PC-9 (cell line): ENCODE measurements around the gene KCNAB2. TPM values are rescaled to one million over a fixed set of nuclear protein-coding genes. Genes with fewer than 3 reads are reported as not detected.

Experiments
- BruUV-seq: library from RNA; stranded (reverse); fragments of 400-500 nt; replicated peaks from 2 replicates; lab custom pipeline; 2021; lab: Mats Ljungman, UMichigan
- CTCF ChIA-PET: fragments of 300-600 bp; sonication (Branson Sonifier 250); formaldehyde crosslinking; loops from one replicate; lab custom pipeline; 2022; ENCODE audit warnings: antibody characterized with exemption; lab: Charles Lee
- POLR2A ChIA-PET: fragments of 300-600 bp; sonication (Branson Sonifier 250); formaldehyde crosslinking; loops from one replicate; lab custom pipeline; 2022; ENCODE audit warnings: antibody characterized with exemption; ENCODE audit not compliant: unreplicated experiment; lab: Charles Lee
- DNase-seq, 2 experiments: peaks; one replicate each; pipeline versions ENCODE4 v3.0.0 to v3.0.0-alpha.2; 2015 to 2022; ENCODE audit warnings: mixed read lengths in 1 of 2
- H2AFZ ChIP-seq: fragments of 200-600 bp; sonication (generic); 2 replicates; pipeline ENCODE4 v1.8.1; 2017; ENCODE audit warnings: antibody characterized with exemption
- H3F3A ChIP-seq: fragments of 200-600 bp; sonication (generic); 2 replicates; pipeline ENCODE4 v1.8.1; 2017; ENCODE audit warnings: antibody characterized with exemption, mild to moderate bottlenecking, low read depth; ENCODE audit not compliant: insufficient read depth
- H3K27ac ChIP-seq: fragments of 200-600 bp; sonication (generic); 2 replicates; pipeline ENCODE4 v1.6.1; 2016; ENCODE audit warnings: mixed run types
- H3K27me3 ChIP-seq: fragments of 200-600 bp; sonication (generic); 2 replicates; pipeline ENCODE4 v1.6.1; 2016; ENCODE audit warnings: low read depth, mixed run types; ENCODE audit not compliant: insufficient read depth
- H3K36me3 ChIP-seq: fragments of 200-600 bp; sonication (generic); 2 replicates; pipeline ENCODE4 v1.6.1; 2016; ENCODE audit warnings: low read depth, mixed run types
- H3K4me1 ChIP-seq: fragments of 200-600 bp; sonication (generic); replicated peaks from 2 replicates; pipeline ENCODE4 v1.6.1; 2016; ENCODE audit warnings: mixed run types; ENCODE audit not compliant: insufficient read depth
- H3K4me2 ChIP-seq: fragments of 200-600 bp; sonication (generic); 2 replicates; pipeline ENCODE4 v1.6.1; 2017; ENCODE audit warnings: mixed run types
- H3K4me3 ChIP-seq: fragments of 200-600 bp; sonication (generic); 2 replicates; pipeline ENCODE4 v1.6.1; 2016; ENCODE audit warnings: mixed run types
- H3K79me2 ChIP-seq: fragments of 200-600 bp; sonication (generic); 2 replicates; pipeline ENCODE4 v1.6.1; 2017; ENCODE audit warnings: low read depth, mixed run types
- H3K9me2 ChIP-seq: fragments of 200-600 bp; sonication (generic); 2 replicates; pipeline ENCODE4 v1.8.1; 2017; ENCODE audit warnings: mild to moderate bottlenecking; ENCODE audit not compliant: insufficient read depth
- H3K9me3 ChIP-seq: fragments of 200-600 bp; sonication (generic); 2 replicates; pipeline ENCODE4 v1.8.1; 2016; ENCODE audit warnings: low read depth; ENCODE audit not compliant: insufficient read depth
- H4K20me1 ChIP-seq: fragments of 200-600 bp; sonication (generic); 2 replicates; pipeline ENCODE4 v1.8.1; 2017; ENCODE audit not compliant: insufficient read depth
- EZH2 ChIP-seq: fragments of 200-600 bp; sonication (generic); IDR thresholded peaks from 2 replicates; pipeline ENCODE4 v1.8.0; 2017; ENCODE audit warnings: antibody characterized with exemption, low read depth
- intact Hi-C: fragments of 100-400 bp; cut with micrococcal nuclease; formaldehyde crosslinking; loops from one replicate; pipeline ENCODE4 v1.10.0; 2022; ENCODE audit not compliant: unreplicated experiment
- total RNA-seq: library from RNA; stranded (reverse); gene quantifications from 2 replicates; pipeline ENCODE4 v1.2.3, GENCODE V29; 2021
- TF ChIP-seq, protein P1 (sequence below): fragments of 200-600 bp; sonication (generic); conservative IDR thresholded peaks from 2 replicates; pipeline ENCODE4 v1.6.1; 2017; ENCODE audit warnings: mixed run types, antibody characterized with exemption, mild to moderate bottlenecking, moderate library complexity

Gene KCNAB2
- total RNA-seq, 1 experiment from 2014 or later = 19.6 TPM

DNA sequence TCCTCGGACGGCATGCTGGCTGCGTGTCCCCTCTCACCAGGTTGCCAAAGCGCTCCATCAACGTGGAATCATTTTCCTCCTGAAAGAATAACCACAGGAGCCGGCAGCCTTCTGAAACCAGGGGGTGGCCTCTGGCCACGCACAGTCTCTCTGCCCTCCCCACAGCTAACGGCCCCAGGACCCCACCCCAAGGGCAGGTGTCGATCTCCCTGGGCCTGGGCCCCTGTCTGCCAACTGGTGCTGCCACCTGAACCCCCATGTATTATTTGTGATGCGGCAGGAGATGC, 46.1 kb downstream of the KCNAB2 start:
- Histone ChIP-seq H3K4me1 (no peaks in the 10 kb centered on the region), H3K9me2 (no peaks in the 10 kb centered on the region), H3K27me3 (peaks cover 6% of the 10 kb centered on the region; the same call in 1 of the 2 replicates), H4K20me1 (no peaks in the 10 kb centered on the region), H2AFZ (no peak overlapping the region), H3K4me2 (no peak overlapping the region), H3K9me3 (no peaks in the 10 kb centered on the region), H3K27ac (no peak overlapping the region), H3F3A (no peaks in the 10 kb centered on the region), H3K36me3 (no peaks in the 10 kb centered on the region), H3K79me2 (no peaks in the 10 kb centered on the region), H3K4me3 (no peak overlapping the region)
- POLR2A ChIA-PET = no interaction called here
- CTCF ChIA-PET = no interaction called here
- no peak for DNase-seq
- BruUV-seq = no TSS peak
- no peak for TF ChIP-seq EZH2
- TF ChIP-seq, protein P1, sequence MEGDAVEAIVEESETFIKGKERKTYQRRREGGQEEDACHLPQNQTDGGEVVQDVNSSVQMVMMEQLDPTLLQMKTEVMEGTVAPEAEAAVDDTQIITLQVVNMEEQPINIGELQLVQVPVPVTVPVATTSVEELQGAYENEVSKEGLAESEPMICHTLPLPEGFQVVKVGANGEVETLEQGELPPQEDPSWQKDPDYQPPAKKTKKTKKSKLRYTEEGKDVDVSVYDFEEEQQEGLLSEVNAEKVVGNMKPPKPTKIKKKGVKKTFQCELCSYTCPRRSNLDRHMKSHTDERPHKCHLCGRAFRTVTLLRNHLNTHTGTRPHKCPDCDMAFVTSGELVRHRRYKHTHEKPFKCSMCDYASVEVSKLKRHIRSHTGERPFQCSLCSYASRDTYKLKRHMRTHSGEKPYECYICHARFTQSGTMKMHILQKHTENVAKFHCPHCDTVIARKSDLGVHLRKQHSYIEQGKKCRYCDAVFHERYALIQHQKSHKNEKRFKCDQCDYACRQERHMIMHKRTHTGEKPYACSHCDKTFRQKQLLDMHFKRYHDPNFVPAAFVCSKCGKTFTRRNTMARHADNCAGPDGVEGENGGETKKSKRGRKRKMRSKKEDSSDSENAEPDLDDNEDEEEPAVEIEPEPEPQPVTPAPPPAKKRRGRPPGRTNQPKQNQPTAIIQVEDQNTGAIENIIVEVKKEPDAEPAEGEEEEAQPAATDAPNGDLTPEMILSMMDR = no peak
- intact Hi-C loops = no loop called here

DNA sequence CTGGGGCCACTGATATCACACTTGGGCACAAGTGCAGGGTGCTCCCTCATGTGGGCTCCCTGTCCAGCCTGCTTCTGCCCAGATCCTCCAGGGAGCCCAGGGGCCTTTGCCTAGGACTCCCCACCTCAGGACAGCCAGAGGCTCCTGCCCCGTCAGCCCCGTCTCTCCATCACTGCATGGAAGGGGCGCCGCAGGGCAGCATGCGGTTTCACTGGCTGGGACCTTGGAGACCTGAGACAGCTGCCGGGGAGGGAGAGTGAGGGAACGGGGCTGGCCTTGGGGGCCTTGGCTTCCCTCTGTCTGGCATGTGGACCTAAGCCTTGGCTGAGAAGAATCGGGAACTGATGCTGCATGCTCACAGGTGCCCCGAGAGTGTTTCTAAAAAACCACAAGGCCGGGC, 46.5 kb downstream of the KCNAB2 start:
- intact Hi-C loops = no loop called here
- H3F3A ChIP-seq = no peaks in the 10 kb centered on the region
- no peak for DNase-seq
- no TSS peak for BruUV-seq
- H3K27me3 ChIP-seq = peaks cover 6% of the 10 kb centered on the region; the same call in 1 of the 2 replicates
- CTCF ChIA-PET = no interaction called here
- no peak overlapping the region for H2AFZ ChIP-seq
- H3K27ac ChIP-seq = no peak overlapping the region
- TF ChIP-seq, protein P1 = no peak
- no peak for TF ChIP-seq EZH2
- H3K9me3 ChIP-seq = no peaks in the 10 kb centered on the region
- H3K4me1 ChIP-seq = no peaks in the 10 kb centered on the region
- no peaks in the 10 kb centered on the region for H3K9me2 ChIP-seq
- no peaks in the 10 kb centered on the region for H3K36me3 ChIP-seq
- POLR2A ChIA-PET = no interaction called here
- H4K20me1 ChIP-seq = no peaks in the 10 kb centered on the region
- no peak overlapping the region for H3K4me3 ChIP-seq
- H3K79me2 ChIP-seq = no peaks in the 10 kb centered on the region
- H3K4me2 ChIP-seq = no peak overlapping the region

DNA sequence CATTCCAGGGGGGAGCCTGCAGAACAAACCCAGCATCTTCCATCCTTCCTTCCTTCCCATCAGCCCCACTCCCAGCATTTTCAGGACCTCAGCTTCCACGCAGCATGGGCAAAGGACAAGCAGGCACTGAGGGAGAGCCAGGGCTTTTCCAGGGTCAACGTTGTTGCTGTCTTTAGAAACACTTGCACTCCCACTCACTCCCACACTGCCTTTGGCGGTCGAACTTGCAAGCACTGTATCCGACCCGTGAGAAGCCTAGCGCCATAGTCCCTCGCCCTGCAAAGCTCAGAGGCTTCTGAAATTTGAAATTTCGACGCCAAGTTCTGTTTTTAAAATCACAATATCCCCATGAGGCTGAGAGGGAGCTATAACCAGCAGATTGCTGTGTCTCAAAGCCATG, 47.4 kb downstream of the KCNAB2 start:
- no peaks in the 10 kb centered on the region for H4K20me1 ChIP-seq
- H3K9me3 ChIP-seq = no peaks in the 10 kb centered on the region
- H3K79me2 ChIP-seq = no peaks in the 10 kb centered on the region
- H3K4me2 ChIP-seq = no peak overlapping the region
- no peaks in the 10 kb centered on the region for H3K9me2 ChIP-seq
- H3K27ac ChIP-seq = no peak overlapping the region
- BruUV-seq = no TSS peak
- H2AFZ ChIP-seq = no peak overlapping the region
- CTCF ChIA-PET = no interaction called here
- TF ChIP-seq, protein P1 = no peak
- no peak for TF ChIP-seq EZH2
- 0 out of 2 replicates have a peak, but pooled peaks cover 6% of the 10 kb centered on the region for H3K27me3 ChIP-seq
- no peak overlapping the region for H3K4me3 ChIP-seq
- H3K4me1 ChIP-seq = no peaks in the 10 kb centered on the region
- POLR2A ChIA-PET = no interaction called here
- no peaks in the 10 kb centered on the region for H3K36me3 ChIP-seq
- DNase-seq = no peak
- H3F3A ChIP-seq = no peaks in the 10 kb centered on the region
- intact Hi-C loops = no loop called here
